Stimulated activated CD8-positive, alpha-beta memory T cell treated with anti-CD3 and anti-CD28 coated beads, Interleukin-7, amount 100 ng/mL, for 4 hours (primary cell): Measurements from ENCODE around the gene GCLM.
"Not testable (repeated sequence)": the region's sequence is repeated elsewhere in the genome, so short reads cannot be mapped to it uniquely, and the experiment has no call there.

ENCODE experiments used
- DNase-seq, 2 donors: peaks; one replicate each; pipeline ENCODE4 v3.0.0-alpha.2; 2020; ENCODE audit warnings: low read depth in 2 of 2

GCLM gene

GRCh38 chr1:93909146-93910050 lies at the start of gene GCLM:
TSS of gene GCLM (minus strand) at chr1:93909430. CDS start at chr1:93909163, 267 bp downstream.
- DNase-seq = peak; percentile 90 to 96

GRCh38 chr1:93958726-93959100 lies 49.5 kb upstream of the GCLM start:
- no peak for DNase-seq

- DNase-seq = no peak
Observed at GRCh38 chr1:93958032-93958725, 48.9 kb upstream of the GCLM start.

GRCh38 chr1:93955765-93956164 lies 46.5 kb upstream of the GCLM start:
- DNase-seq = no peak

GRCh38 chr1:93947002-93947686 lies 37.9 kb upstream of the GCLM start:
- not testable (repeated sequence) for DNase-seq

GRCh38 chr1:93938461-93939145 lies 29.4 kb upstream of the GCLM start:
- DNase-seq = no peak

- no peak for DNase-seq
Observed at GRCh38 chr1:93937997-93938396, 28.8 kb upstream of the GCLM start.

- DNase-seq = no peak
Observed at GRCh38 chr1:93925206-93925605, 16.0 kb upstream of the GCLM start.

- no peak for DNase-seq
Observed at GRCh38 chr1:93919780-93920179, 10.6 kb upstream of the GCLM start.

- no peak for DNase-seq
Observed at GRCh38 chr1:93917302-93917701, 8.1 kb upstream of the GCLM start.

- DNase-seq = not testable (repeated sequence)
Observed at GRCh38 chr1:93910880-93911279, 1.6 kb upstream of the GCLM start.

GRCh38 chr1:93910305-93910704 lies 1.1 kb upstream of the GCLM start:
- no peak for DNase-seq

GRCh38 chr1:93908394-93909145 lies 660 bp downstream of the GCLM start:
- peak; percentile 16 to 43 for DNase-seq

GRCh38 chr1:93907718-93908117 lies 1.5 kb downstream of the GCLM start:
- DNase-seq = no peak

- DNase-seq = no peak
Observed at GRCh38 chr1:93906480-93906879, 2.8 kb downstream of the GCLM start.

- no peak for DNase-seq
Observed at GRCh38 chr1:93905734-93906133, 3.5 kb downstream of the GCLM start.

GRCh38 chr1:93905051-93905450 lies 4.2 kb downstream of the GCLM start:
- DNase-seq = no peak

GRCh38 chr1:93904228-93904627 lies 5.0 kb downstream of the GCLM start:
- no peak for DNase-seq

- DNase-seq = no peak
Observed at GRCh38 chr1:93900723-93901504, 8.3 kb downstream of the GCLM start.

- DNase-seq = no peak
Observed at GRCh38 chr1:93899543-93900207, 9.6 kb downstream of the GCLM start.
